GM19193 (cell line): Measurements from ENCODE around the gene RAPGEF2.
A peak's percentile ranks its signal among the peaks of the same experiment; 100 is the strongest.

Experiments
- POLR2A ChIP-seq: IDR thresholded peaks from 4 replicates; pipeline ENCODE4 v1.6.1; 2011; ENCODE audit not compliant: insufficient read depth, insufficient read length; ENCODE audit errors: extremely low read depth

The RAPGEF2 gene, protein sequence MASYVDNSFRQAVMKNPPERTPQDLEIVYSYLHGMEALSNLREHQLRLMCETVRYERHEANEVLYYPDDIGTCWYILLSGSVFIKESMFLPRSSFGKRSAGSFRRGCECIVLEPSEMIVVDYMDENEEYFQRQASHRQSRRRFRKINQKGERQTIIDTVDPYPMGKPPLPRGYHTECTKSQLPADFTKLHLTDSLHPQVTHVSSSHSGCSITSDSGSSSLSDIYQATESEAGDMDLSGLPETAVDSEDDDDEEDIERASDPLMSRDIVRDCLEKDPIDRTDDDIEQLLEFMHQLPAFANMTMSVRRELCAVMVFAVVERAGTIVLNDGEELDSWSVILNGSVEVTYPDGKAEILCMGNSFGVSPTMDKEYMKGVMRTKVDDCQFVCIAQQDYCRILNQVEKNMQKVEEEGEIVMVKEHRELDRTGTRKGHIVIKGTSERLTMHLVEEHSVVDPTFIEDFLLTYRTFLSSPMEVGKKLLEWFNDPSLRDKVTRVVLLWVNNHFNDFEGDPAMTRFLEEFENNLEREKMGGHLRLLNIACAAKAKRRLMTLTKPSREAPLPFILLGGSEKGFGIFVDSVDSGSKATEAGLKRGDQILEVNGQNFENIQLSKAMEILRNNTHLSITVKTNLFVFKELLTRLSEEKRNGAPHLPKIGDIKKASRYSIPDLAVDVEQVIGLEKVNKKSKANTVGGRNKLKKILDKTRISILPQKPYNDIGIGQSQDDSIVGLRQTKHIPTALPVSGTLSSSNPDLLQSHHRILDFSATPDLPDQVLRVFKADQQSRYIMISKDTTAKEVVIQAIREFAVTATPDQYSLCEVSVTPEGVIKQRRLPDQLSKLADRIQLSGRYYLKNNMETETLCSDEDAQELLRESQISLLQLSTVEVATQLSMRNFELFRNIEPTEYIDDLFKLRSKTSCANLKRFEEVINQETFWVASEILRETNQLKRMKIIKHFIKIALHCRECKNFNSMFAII (N-terminal part only)

GRCh38 chr4:159102622-159103383 lies at the start of gene RAPGEF2:
Gene RAPGEF2, plus strand, starts transcription at chr4:159103079. Its CDS starts 1,084 bp downstream, at chr4:159104163.
- TF ChIP-seq POLR2A = peak; percentile 77

GRCh38 chr4:159055833-159056232 lies 47.0 kb upstream of the RAPGEF2 start:
- no peak for TF ChIP-seq POLR2A

GRCh38 chr4:159060161-159060560 lies 42.7 kb upstream of the RAPGEF2 start:
- TF ChIP-seq POLR2A = no peak

GRCh38 chr4:159062381-159062780 lies 40.5 kb upstream of the RAPGEF2 start:
- TF ChIP-seq POLR2A = no peak

DNA sequence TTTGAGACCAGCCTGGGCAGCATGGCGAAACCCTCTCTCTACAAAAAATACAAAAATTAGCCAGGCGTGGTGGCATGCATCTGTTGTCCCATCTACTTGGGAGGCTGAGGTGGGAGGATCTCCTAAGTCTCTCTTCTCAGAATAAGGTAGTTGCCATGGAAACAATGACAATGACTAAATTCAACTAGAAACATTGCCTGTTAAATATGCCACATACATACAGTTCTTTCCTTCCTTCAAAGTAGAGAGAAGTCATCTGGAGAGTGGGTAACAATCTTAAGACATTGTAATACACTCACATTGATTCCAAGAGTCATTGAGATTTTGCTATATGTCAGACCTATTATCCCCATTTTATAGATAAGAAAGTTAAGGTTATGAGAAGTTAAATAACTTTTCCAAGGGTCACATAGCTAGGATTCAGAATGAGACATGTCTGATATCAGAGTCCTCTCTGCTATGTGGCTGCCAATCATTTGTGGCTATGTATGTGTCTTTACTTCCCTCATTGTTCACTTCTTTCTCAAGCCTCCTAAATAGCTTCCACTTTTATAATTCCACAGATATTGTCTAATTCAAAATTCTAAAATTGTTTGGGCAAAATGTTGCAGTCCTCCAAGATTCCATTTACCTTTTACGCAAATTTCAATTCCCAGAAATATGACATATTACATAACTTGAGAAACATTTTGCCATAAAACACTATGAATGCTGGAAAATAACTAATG lies 37.2 kb upstream of the RAPGEF2 start:
- TF ChIP-seq POLR2A = no peak

- no peak for TF ChIP-seq POLR2A
Observed at GRCh38 chr4:159069922-159070321, 33.0 kb upstream of the RAPGEF2 start.

DNA sequence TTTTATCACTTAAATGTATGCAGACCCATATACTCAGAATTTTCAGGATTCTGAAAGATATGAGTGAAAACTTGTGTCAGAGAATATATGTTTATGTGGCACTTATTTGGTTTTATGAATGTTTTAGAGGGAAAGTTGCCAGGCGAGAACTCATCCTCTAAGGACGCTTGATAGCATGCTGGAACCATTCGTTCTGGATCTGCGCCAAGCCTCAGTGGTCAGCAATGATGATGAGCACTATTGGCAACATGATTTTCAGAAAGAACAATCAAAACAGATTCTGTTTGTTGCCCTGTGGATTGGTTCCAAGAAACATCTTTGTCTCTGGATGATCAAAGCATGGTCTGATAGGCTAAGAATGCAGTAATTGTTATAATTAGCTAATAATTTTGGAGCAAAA lies 32.1 kb upstream of the RAPGEF2 start:
- TF ChIP-seq POLR2A = no peak

- no peak for TF ChIP-seq POLR2A
Observed at GRCh38 chr4:159071178-159071968, 31.5 kb upstream of the RAPGEF2 start.

DNA sequence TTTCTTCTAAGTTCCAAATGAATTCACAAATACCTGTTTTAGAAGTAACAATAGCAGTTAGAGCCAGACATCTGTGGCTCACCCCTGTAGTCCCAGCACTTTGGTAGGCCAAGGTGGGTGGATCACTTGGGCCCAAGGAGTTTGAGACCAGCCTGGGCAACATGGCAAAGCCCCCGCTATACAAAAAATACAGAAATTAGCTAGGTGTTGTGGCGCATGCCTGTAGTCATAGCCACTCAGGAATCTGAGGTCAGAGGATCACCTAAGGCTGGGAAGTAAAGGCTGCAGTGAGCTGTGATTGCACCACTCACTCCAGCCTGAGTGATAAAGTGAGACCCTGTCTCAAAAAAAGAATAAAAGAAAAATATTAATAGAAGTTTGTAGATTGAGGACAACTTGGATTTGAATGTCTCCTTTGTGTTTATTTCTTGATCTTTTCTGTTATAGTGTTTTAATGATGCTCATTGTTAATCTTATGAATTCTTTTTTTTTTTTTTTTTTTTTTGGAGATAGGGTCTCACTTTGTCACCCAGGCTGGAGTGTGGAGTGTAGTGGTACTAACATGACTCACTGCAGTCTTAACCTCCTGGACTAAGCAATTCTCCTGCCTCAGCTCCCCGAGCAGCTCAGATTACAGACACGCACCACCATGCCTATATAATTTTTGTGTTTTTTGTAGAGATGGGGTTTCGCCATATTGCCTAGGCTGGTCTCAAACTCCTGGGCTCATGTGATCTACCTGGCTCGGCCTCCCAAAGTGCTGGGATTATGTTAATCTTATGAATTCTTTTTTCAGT lies 30.7 kb upstream of the RAPGEF2 start:
- no peak for TF ChIP-seq POLR2A

DNA sequence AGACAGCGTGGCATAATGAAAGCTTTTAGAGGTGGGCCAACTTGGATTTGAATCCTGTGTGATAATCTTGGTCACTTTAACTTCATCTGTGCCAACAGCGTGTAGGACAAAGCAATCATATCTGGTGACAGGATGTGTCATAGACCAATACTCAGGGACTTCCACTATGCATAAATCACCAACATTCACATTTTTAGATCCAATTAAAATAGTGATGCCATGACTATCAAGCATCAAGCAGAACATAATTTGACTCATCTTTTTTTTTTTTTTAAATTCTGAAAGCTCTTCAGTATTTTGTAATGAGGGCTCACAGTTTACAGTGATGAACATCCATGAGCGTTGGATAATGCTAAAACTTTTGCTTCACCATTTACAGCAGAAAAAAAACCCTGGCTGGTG lies 27.3 kb upstream of the RAPGEF2 start:
- no peak for TF ChIP-seq POLR2A

DNA sequence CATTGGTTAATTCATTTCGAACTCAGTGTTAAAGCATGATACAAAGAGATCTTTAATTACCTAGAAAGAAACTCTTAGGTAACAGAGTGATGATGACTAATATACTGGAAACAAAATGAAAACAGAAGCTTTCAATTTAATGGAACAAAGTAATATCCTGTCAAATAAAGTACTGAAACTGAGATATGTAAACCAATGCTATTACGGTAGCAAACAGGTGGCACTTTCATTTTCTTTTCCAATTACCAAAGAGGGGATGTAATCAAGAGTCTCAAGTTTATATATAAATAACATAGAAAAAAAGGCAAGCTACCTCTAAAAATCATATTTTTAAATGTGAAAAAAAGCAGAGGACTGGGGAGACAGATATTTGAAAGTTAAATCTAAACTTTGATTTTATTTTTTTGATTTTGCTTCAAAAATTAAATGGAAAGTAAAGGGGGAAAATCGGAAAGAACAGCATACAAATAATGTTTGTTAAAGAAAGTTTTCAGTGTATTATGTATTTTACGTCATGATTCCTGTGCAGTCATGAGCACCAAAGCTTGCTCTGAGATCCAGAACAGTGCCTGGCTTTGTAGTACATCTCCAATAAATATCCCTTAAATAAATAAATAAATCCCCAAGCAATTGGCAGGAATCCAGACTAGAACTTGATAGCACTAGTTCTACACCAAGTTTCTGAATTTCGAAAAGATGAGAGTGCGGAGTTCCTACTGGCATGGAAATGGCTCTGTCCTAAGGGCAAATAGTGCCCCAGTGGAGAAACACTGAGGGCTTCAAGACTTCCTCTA lies 25.0 kb upstream of the RAPGEF2 start:
- TF ChIP-seq POLR2A = no peak

GRCh38 chr4:159079074-159079473 lies 23.8 kb upstream of the RAPGEF2 start:
- no peak for TF ChIP-seq POLR2A

DNA sequence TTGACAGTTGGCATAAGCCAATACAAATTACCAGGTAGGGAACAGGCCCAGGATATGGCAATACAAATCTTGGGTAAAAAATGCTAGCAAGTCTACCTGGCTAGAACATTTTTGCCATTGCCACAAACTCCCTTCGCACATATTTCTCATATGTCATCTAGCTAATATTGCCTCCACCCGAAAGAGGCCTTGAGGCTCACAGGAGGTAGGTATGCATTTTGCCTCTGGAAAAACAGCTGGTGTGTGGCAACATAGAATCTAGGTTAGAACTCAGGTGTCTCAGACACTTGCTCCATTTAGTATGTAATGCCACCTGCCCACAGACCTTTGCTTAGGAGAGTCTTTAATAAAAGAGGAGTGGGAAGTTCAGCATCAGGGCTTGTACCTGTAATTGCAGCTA lies 16.3 kb upstream of the RAPGEF2 start:
- TF ChIP-seq POLR2A = no peak
